ENCODE measurements around the gene MAPK1IP1L. TPM values are rescaled to one million over a fixed set of nuclear protein-coding genes. Genes with fewer than 3 reads are reported as not detected.
"Not testable (repeated sequence)": the region's sequence is repeated elsewhere in the genome, so short reads cannot be mapped to it uniquely, and the experiment has no call there.

MAPK1IP1L gene
- total RNA-seq, 3 donors from 2014 or later: 139 to 148 (median 141) TPM

DNA sequence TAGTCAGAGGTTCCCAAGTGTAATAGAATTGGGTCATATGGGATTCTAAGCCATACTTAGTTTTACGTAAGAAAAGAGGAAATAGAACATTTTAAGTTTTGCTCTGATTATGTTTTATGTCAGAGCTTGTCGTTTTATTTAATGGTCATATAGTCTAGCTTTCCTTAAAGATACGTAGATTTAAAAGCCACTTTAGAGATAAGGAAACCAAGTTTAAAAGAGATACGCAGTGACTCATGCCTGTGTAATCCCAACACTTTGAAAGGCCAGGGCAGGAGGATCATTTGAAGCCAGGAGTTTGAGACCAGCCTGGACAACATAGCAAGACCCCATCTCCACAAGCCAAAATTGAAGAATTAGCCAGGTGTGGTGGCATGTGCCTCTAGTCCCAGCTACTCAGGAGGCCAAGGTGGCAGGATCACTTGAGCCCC is 19.5 kb downstream of the MAPK1IP1L start:
- H3K27me3 Mint-ChIP-seq (ENCODE audit: low read depth): no peaks in the 10 kb centered on the region
- peaks cover 17% of the 10 kb centered on the region for H3K36me3 Mint-ChIP-seq (ENCODE audit: insufficient read depth)
- peak overlapping the region; percentile 2 for H3K4me3 Mint-ChIP-seq
- ATAC-seq (no peak), DNase-seq (no peak)
- no peaks in the 10 kb centered on the region for H3K9me3 Mint-ChIP-seq
- H3K4me1 Mint-ChIP-seq (ENCODE audit: low read depth): peaks cover 41% of the 10 kb centered on the region

- peak overlapping the region; percentile 61 for H3K4me3 Mint-ChIP-seq
- H3K4me1 Mint-ChIP-seq (ENCODE audit: low read depth): peaks cover 39% of the 10 kb centered on the region
- ATAC-seq (peak; percentile 87 to 92), DNase-seq (no peak)
- H3K27me3 Mint-ChIP-seq (ENCODE audit: low read depth): no peaks in the 10 kb centered on the region
- H3K36me3 Mint-ChIP-seq (ENCODE audit: insufficient read depth): peaks cover 10% of the 10 kb centered on the region
- no peaks in the 10 kb centered on the region for H3K9me3 Mint-ChIP-seq
Measured at GRCh38 chr14:55071870-55072640, 20.6 kb downstream of the MAPK1IP1L start.

DNA sequence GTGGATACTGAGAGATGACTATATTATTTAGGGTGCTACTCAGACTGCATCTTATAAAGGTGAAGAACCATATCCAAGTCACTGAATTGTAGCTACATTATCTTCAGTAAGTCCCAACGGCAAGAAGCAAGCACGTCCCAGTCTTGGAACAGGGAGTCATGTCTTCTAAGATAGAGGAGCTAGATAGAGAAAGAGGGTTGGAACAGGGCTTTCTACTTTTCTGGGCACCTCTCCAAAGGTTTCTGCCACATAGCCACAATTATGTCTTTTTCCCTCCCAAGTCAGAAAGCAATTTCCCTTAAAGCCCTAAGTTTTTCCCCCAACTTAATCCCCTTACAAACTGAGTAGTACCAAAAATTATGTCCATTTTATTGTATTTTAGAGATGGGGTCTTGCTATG is 22.4 kb downstream of the MAPK1IP1L start:
- no peak for DNase-seq
- ATAC-seq: no peak
- Mint-ChIP-seq H3K4me3 (no peak overlapping the region), H3K36me3 (ENCODE audit: insufficient read depth) (no peaks in the 10 kb centered on the region), H3K4me1 (ENCODE audit: low read depth) (peaks cover 39% of the 10 kb centered on the region), H3K27me3 (ENCODE audit: low read depth) (no peaks in the 10 kb centered on the region), H3K9me3 (no peaks in the 10 kb centered on the region)

- DNase-seq (no peak), ATAC-seq (peak; percentile 12 to 17)
- Mint-ChIP-seq H3K9me3 (no peaks in the 10 kb centered on the region), H3K4me3 (peak overlapping the region; percentile 40), H3K27me3 (ENCODE audit: low read depth) (no peaks in the 10 kb centered on the region), H3K4me1 (ENCODE audit: low read depth) (peaks cover 39% of the 10 kb centered on the region), H3K36me3 (ENCODE audit: insufficient read depth) (no peaks in the 10 kb centered on the region)
Measured at GRCh38 chr14:55074662-55075061, 23.2 kb downstream of the MAPK1IP1L start.

DNA sequence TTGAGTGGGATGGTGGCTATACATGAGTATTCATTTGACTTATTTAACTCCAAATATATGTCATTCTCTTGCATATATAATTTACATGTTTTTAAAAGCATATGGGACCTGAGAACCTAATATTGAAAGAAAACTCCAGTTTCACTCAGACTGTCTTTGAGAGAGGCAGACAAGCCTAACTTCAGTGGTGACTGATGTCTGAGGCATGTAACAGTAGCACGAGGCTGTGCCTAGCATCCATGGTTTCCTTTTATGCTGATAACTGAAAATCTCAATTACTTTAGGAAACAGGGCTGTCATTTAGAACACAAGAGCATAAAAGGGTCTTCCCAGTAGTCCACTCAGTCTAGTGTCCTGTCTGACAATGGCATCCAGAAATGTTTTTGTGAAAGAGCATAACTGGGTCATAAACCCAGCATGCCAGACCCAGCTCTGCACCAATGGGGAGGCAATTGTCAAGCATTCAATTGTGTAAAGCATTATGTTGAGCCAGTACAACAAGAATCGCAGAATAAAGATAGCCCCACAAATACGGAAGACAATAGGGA is 24.3 kb downstream of the MAPK1IP1L start:
- no peak for DNase-seq
- Mint-ChIP-seq H3K36me3 (ENCODE audit: insufficient read depth) (no peaks in the 10 kb centered on the region), H3K4me1 (ENCODE audit: low read depth) (peaks cover 38% of the 10 kb centered on the region), H3K9me3 (no peaks in the 10 kb centered on the region), H3K27me3 (ENCODE audit: low read depth) (no peaks in the 10 kb centered on the region), H3K4me3 (no peak overlapping the region)
- no peak for ATAC-seq

DNA sequence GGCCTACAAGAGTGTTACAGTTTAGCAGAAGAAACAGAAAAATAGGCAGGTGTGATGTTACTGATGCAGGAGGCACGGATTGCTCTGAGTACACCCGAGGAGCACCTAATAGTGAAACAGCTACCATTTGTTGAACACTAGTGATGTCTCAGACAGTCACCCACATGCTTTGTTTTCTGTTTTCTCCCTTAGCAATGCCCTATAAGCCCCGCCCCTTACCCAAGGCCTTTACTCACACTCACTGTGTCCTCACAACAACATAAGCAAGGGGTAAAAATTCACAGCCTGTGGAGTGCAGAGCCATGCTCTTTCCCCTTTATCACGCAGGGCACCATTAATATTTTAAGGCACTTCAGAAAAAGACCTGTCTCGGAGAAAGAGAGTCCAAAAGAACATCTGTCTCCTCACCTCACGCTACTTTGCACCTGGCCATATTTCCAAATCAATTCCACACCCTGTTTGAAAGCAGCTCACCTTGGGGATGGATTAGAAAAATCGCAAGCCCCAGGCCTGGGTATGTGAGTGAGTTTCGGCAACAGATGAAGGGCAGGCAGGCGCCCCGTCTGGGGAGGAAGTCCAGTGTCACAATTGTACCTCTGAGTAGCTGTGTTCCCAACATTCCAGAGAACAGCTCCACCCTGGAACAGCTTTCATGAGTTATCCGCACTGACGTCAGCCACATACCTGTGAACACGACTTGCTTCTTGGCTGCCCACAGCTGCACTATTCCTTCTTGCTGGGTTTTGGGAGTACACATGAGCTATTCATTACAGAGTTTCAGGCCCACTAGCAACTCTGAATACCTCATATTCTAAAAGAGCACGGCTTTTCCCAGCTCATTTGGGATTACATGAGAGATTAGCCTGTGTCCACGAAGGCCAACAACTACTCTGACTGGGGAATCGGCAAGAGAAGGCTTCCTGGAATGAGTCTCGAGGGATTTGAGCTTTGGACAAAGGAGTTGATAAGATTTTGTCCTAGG is 26.0 kb downstream of the MAPK1IP1L start:
- H3K27me3 Mint-ChIP-seq (ENCODE audit: low read depth): no peaks in the 10 kb centered on the region
- H3K4me1 Mint-ChIP-seq (ENCODE audit: low read depth): peaks cover 21% of the 10 kb centered on the region
- DNase-seq (no peak), ATAC-seq (peak; percentile 59 to 60)
- no peak overlapping the region for H3K4me3 Mint-ChIP-seq
- H3K9me3 Mint-ChIP-seq: no peaks in the 10 kb centered on the region
- H3K36me3 Mint-ChIP-seq (ENCODE audit: insufficient read depth): no peaks in the 10 kb centered on the region

- H3K27me3 Mint-ChIP-seq (ENCODE audit: low read depth); ATAC-seq; H3K9me3 Mint-ChIP-seq; H3K4me1 Mint-ChIP-seq (ENCODE audit: low read depth); H3K36me3 Mint-ChIP-seq (ENCODE audit: insufficient read depth); H3K4me3 Mint-ChIP-seq; DNase-seq: not testable (repeated sequence)
Measured at GRCh38 chr14:55079961-55080360, 28.5 kb downstream of the MAPK1IP1L start.

DNA sequence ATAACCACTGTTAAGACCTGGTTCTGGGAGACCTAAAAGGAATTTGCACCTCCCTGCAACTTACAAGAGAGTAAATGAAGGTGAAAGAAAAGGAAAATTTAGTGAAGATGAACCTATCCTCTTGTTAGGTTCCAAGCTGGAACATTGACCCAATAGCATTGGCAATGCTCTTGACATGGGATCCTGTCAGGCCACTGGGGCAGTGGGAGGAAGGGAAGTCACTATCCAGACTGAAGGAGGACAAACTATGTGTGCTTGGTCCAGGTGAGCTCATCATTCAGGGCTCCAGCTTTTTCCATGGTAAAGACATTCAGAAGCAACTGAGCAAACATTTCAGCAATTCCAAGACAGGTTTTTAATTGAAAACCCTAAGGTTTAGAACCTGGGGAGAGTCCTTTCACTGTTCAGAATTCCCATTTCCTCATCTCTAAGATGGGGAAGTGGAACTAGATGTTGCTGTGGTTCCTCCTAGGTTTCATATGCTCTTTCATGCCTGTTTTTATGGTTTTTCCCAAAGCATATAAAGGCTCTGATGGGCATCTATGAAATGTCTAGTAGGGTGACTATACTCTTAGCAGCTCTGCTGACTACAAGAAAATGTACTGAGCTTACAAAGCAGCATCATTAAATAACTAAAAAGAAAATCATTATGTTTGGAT is 33.1 kb downstream of the MAPK1IP1L start:
- ATAC-seq (no peak), DNase-seq (no peak)
- H3K36me3 Mint-ChIP-seq (ENCODE audit: insufficient read depth): no peaks in the 10 kb centered on the region
- H3K4me1 Mint-ChIP-seq (ENCODE audit: low read depth): peaks cover 2% of the 10 kb centered on the region
- no peak overlapping the region for H3K4me3 Mint-ChIP-seq
- no peaks in the 10 kb centered on the region for H3K27me3 Mint-ChIP-seq (ENCODE audit: low read depth)
- H3K9me3 Mint-ChIP-seq: no peaks in the 10 kb centered on the region

- ATAC-seq (no peak), DNase-seq (no peak)
- Mint-ChIP-seq H3K36me3 (ENCODE audit: insufficient read depth) (no peaks in the 10 kb centered on the region), H3K27me3 (ENCODE audit: low read depth) (no peaks in the 10 kb centered on the region), H3K9me3 (no peaks in the 10 kb centered on the region), H3K4me1 (ENCODE audit: low read depth) (peaks cover 3% of the 10 kb centered on the region), H3K4me3 (no peak overlapping the region)
Measured at GRCh38 chr14:55085060-55085660, 33.7 kb downstream of the MAPK1IP1L start.

- Mint-ChIP-seq H3K9me3 (no peaks in the 10 kb centered on the region), H3K4me3 (no peak overlapping the region), H3K4me1 (ENCODE audit: low read depth) (peaks cover 3% of the 10 kb centered on the region), H3K36me3 (ENCODE audit: insufficient read depth) (no peaks in the 10 kb centered on the region), H3K27me3 (ENCODE audit: low read depth) (no peaks in the 10 kb centered on the region)
- ATAC-seq (no peak), DNase-seq (no peak)
Measured at GRCh38 chr14:55086938-55087337, 35.5 kb downstream of the MAPK1IP1L start.

GRCh38 chr14:55088356-55088755 is 36.9 kb downstream of the MAPK1IP1L start:
- Mint-ChIP-seq H3K27me3 (ENCODE audit: low read depth) (no peaks in the 10 kb centered on the region), H3K4me3 (no peak overlapping the region), H3K4me1 (ENCODE audit: low read depth) (peaks cover 3% of the 10 kb centered on the region), H3K9me3 (no peaks in the 10 kb centered on the region), H3K36me3 (ENCODE audit: insufficient read depth) (no peaks in the 10 kb centered on the region)
- no peak for ATAC-seq
- no peak for DNase-seq

DNA sequence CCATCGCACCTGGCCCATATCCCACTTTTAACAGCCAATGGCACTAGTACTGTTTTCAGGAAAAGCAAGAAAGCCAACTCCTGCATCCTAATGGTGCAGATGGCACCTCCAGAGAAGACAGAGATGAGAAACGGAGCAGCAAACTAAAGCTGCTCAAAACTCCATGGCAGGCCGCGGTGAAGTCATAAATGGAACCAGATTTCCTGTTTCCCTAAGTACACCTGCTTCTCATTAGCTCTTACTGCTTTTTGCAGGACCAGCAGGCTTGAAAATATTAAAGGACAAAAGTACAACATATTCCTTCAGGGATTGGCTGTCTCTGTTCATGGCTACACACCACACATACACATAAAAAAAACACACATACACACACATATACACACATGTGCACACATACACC is 40.9 kb downstream of the MAPK1IP1L start:
- no peaks in the 10 kb centered on the region for H3K9me3 Mint-ChIP-seq
- no peaks in the 10 kb centered on the region for H3K36me3 Mint-ChIP-seq (ENCODE audit: insufficient read depth)
- ATAC-seq (no peak), DNase-seq (no peak)
- no peaks in the 10 kb centered on the region for H3K27me3 Mint-ChIP-seq (ENCODE audit: low read depth)
- no peak overlapping the region for H3K4me3 Mint-ChIP-seq
- H3K4me1 Mint-ChIP-seq (ENCODE audit: low read depth): peaks cover 8% of the 10 kb centered on the region

GRCh38 chr14:55094292-55095157 is 43.1 kb downstream of the MAPK1IP1L start:
- no peak for ATAC-seq
- H3K4me1 Mint-ChIP-seq (ENCODE audit: low read depth): peaks cover 19% of the 10 kb centered on the region
- no peaks in the 10 kb centered on the region for H3K9me3 Mint-ChIP-seq
- H3K27me3 Mint-ChIP-seq (ENCODE audit: low read depth): no peaks in the 10 kb centered on the region
- no peak overlapping the region for H3K4me3 Mint-ChIP-seq
- H3K36me3 Mint-ChIP-seq (ENCODE audit: insufficient read depth): no peaks in the 10 kb centered on the region
- DNase-seq: no peak

Measured in activated T-cell treated with anti-CD3 and anti-CD28 coated beads, Interleukin-2, amount 50 U/mL, for 4 hours (primary cell).